ENCODE results near the gene TMEM74B.

- TF ChIP-seq POLR2A (IDR thresholded peaks at IDR 0.05; ENCODE audit: low read length) = no peak
- TF ChIP-seq GATA1 (IDR thresholded peaks at IDR 0.05; ENCODE audit: low read depth, low read length) = no peak
These were observed 11.1 kb downstream of the TMEM74B start for GRCh38 chr20:1173698-1174097.

Measured in erythroblast (primary cell).